HepG2 (cell line): Measurements from ENCODE around the gene URI1. TPM values are rescaled to one million over a fixed set of nuclear protein-coding genes. Genes with fewer than 3 reads are reported as not detected.

Source experiments
- ATAC-seq: fragments of 200-7000 bp; cut with Tn5 transposase; 3 replicates; pipeline ENCODE4 v1.9.1; 2020; ENCODE audit warnings: mild to moderate bottlenecking, moderate library complexity
- BruUV-seq: library from RNA; stranded (reverse); fragments of 400-500 nt; replicated peaks from 2 replicates; lab custom pipeline; 2021; lab: Mats Ljungman, UMichigan
- CTCF ChIA-PET: fragments of 300-600 bp; formaldehyde crosslinking; extraction: SDS; loops from one replicate; lab custom pipeline; 2021; ENCODE audit warnings: low total read pairs, inconsistent platforms, low intra/inter-chr PET ratio; lab: Yijun Ruan, JAX
- POLR2A ChIA-PET: fragments of 350-600 bp; sonication (Branson Sonifier 250); formaldehyde crosslinking; loops from one replicate; lab custom pipeline; 2020; ENCODE audit warnings: antibody characterized with exemption, inconsistent platforms; lab: Yijun Ruan, JAX
- DNase-seq: peaks from one replicate; pipeline ENCODE4 v3.0.0-alpha.2; 2015; ENCODE audit warnings: low spot score
- FAIRE-seq: peaks from 3 replicates; lab custom pipeline; 2011; peaks lifted over from hg19 to GRCh38; lab: Jason Lieb, UNC
- H2AFZ ChIP-seq: one replicate; pipeline ENCODE4 v1.6.1; 2011; ENCODE audit warnings: low read length, inconsistent platforms
- H3K27ac ChIP-seq: fragments of 300-600 bp; 3 replicates; pipeline ENCODE4 v1.8.0; 2011; ENCODE audit warnings: mixed run types, mild to moderate bottlenecking, mixed read lengths, low read length, inconsistent platforms; ENCODE audit not compliant: insufficient read depth; ENCODE audit errors: extremely low read length
- H3K27me3 ChIP-seq, 2 experiments: fragments of 200-600 bp in 1 of 2; 2 replicates in 1 of 2; 3 replicates in 1 of 2; pipeline versions ENCODE4 v1.6.0 to v1.8.0; 2011; ENCODE audit warnings: low read length in 2 of 2, mild to moderate bottlenecking in 2 of 2, moderate library complexity in 2 of 2, inconsistent platforms in 1 of 2; ENCODE audit not compliant: insufficient read depth in 2 of 2, control insufficient read depth in 1 of 2
- H3K36me3 ChIP-seq, 2 experiments: fragments of 200-600 bp in 1 of 2; replicated peaks in 1 of 2; 2 replicates in 1 of 2; 3 replicates in 1 of 2; pipeline versions ENCODE4 v1.5.1 to v1.8.0; 2011; ENCODE audit warnings: low read length in 2 of 2, inconsistent platforms in 1 of 2; ENCODE audit not compliant: insufficient read depth in 2 of 2, control insufficient read depth in 1 of 2
- H3K4me1 ChIP-seq: 2 replicates; pipeline ENCODE4 v1.5.1; 2012; ENCODE audit warnings: low read length, inconsistent platforms; ENCODE audit not compliant: insufficient read depth
- H3K4me2 ChIP-seq: 2 replicates; pipeline ENCODE4 v1.6.0; 2011; ENCODE audit warnings: low read depth, low read length, inconsistent platforms
- H3K4me3 ChIP-seq, 3 experiments: fragments of 200-600 bp in 1 of 3; sonication (generic), shearing (Covaris generic) in 1 of 3; replicated peaks in 1 of 3; 2 replicates each; pipeline ENCODE4 v1.5.1; 2011 to 2016; ENCODE audit warnings: low read length in 3 of 3, inconsistent platforms in 2 of 3, low read depth in 2 of 3, mild to moderate bottlenecking in 2 of 3, control low read depth in 1 of 3, mixed read lengths in 1 of 3; ENCODE audit not compliant: insufficient read depth in 1 of 3
- H3K79me2 ChIP-seq: one replicate; pipeline ENCODE4 v1.6.1; 2011; ENCODE audit warnings: low read length, inconsistent platforms; ENCODE audit not compliant: insufficient read depth
- H3K9ac ChIP-seq: 2 replicates; pipeline ENCODE4 v1.6.0; 2011; ENCODE audit warnings: mild to moderate bottlenecking, low read depth, low read length, inconsistent platforms; ENCODE audit not compliant: insufficient read depth
- H3K9me3 ChIP-seq: 2 replicates; pipeline ENCODE4 v1.5.1; 2012; ENCODE audit warnings: mild to moderate bottlenecking, low read length
- H4K20me1 ChIP-seq: 2 replicates; pipeline ENCODE4 v1.6.0; 2011; ENCODE audit warnings: inconsistent platforms, mild to moderate bottlenecking, low read length, moderate library complexity; ENCODE audit not compliant: insufficient read depth
- ADNP ChIP-seq: sonication (generic); formaldehyde crosslinking; IDR thresholded peaks from 2 replicates; pipeline ENCODE4 v1.4.0; 2020; ENCODE audit warnings: missing genetic modification reagents
- ARNT2 ChIP-seq: sonication (generic); formaldehyde crosslinking; IDR thresholded peaks from 2 replicates; pipeline ENCODE4 v1.8.0; 2022; ENCODE audit warnings: mild to moderate bottlenecking, low read depth, missing genetic modification reagents, moderate library complexity
- BHLHE40 ChIP-seq: IDR thresholded peaks from 2 replicates; pipeline ENCODE4 v1.6.1; 2011; ENCODE audit warnings: low read length, improper control_type of control experiment
- HOXA3 ChIP-seq: sonication (generic); formaldehyde crosslinking; IDR thresholded peaks from 2 replicates; pipeline ENCODE4 v1.5.0; 2020; ENCODE audit warnings: missing genetic modification reagents
- MLXIP ChIP-seq: sonication (generic); formaldehyde crosslinking; IDR thresholded peaks from 2 replicates; pipeline ENCODE4 v1.9.0; 2021; ENCODE audit warnings: missing genetic modification reagents, borderline replicate concordance
- MYC ChIP-seq: sonication (generic); formaldehyde crosslinking; IDR thresholded peaks from 2 replicates; pipeline ENCODE4 v1.9.0; 2021; ENCODE audit warnings: missing genetic modification reagents, borderline replicate concordance
- NFAT5 ChIP-seq: sonication (generic); formaldehyde crosslinking; IDR thresholded peaks from 2 replicates; pipeline ENCODE4 v1.4.0; 2020; ENCODE audit warnings: missing genetic modification reagents
- NONO ChIP-seq, 2 experiments: fragments of 450-650 bp in 1 of 2; sonication (generic) in 1 of 2; formaldehyde crosslinking in 1 of 2; IDR thresholded peaks in 1 of 2; conservative IDR thresholded peaks in 1 of 2; 2 replicates each; pipeline versions ENCODE4 v1.6.1 to v1.8.0; 2017 to 2022; ENCODE audit warnings: mild to moderate bottlenecking in 1 of 2, missing genetic modification reagents in 1 of 2, moderate library complexity in 1 of 2
- NR2F1 ChIP-seq, 2 experiments: fragments of 450-650 bp in 1 of 2; formaldehyde crosslinking in 1 of 2; IDR thresholded peaks; 2 replicates each; pipeline versions ENCODE4 v1.5.0 to v1.6.1; 2016 to 2020; ENCODE audit warnings: mild to moderate bottlenecking in 1 of 2, missing compliant biosample characterization in 1 of 2, missing genetic modification reagents in 1 of 2, moderate library complexity in 1 of 2
- RAD21 ChIP-seq: fragments of 450-650 bp; formaldehyde crosslinking; IDR thresholded peaks from 2 replicates; pipeline ENCODE4 v1.5.0; 2020; ENCODE audit warnings: mild to moderate bottlenecking
- REXO4 ChIP-seq: sonication (generic); formaldehyde crosslinking; IDR thresholded peaks from 2 replicates; pipeline ENCODE4 v1.8.0; 2022; ENCODE audit warnings: missing genetic modification reagents, mild to moderate bottlenecking, borderline replicate concordance
- RFX1 ChIP-seq: fragments of 450-650 bp; IDR thresholded peaks from 2 replicates; pipeline ENCODE4 v1.6.1; 2017
- ZNF20 ChIP-seq: sonication (generic); formaldehyde crosslinking; IDR thresholded peaks from 2 replicates; pipeline ENCODE4 v1.4.0; 2020; ENCODE audit warnings: mild to moderate bottlenecking, moderate library complexity, missing genetic modification reagents
- ZNF230 ChIP-seq: sonication (generic); formaldehyde crosslinking; IDR thresholded peaks from 2 replicates; pipeline ENCODE4 v1.4.0; 2020; ENCODE audit warnings: mild to moderate bottlenecking, missing genetic modification reagents
- ZNF615 ChIP-seq: sonication (generic); formaldehyde crosslinking; IDR thresholded peaks from 2 replicates; pipeline ENCODE4 v1.5.0; 2020; ENCODE audit warnings: mild to moderate bottlenecking, missing genetic modification reagents, borderline replicate concordance
- ZNF678 ChIP-seq: sonication (generic); formaldehyde crosslinking; IDR thresholded peaks from 2 replicates; pipeline ENCODE4 v1.4.0; 2020; ENCODE audit warnings: mild to moderate bottlenecking, missing genetic modification reagents
- ZNF772 ChIP-seq: sonication (generic); formaldehyde crosslinking; IDR thresholded peaks from 2 replicates; pipeline ENCODE4 v1.5.0; 2020; ENCODE audit warnings: mild to moderate bottlenecking, missing genetic modification reagents
- WGBS: methylation state at CpG from one replicate; pipeline ENCODE4 v1.1.6; 2017; ENCODE audit warnings: low lambda C conversion rate; 5-methylcytosine and 5-hydroxymethylcytosine counted together
- in situ Hi-C: cut with HindIII; loops from 2 replicates; pipeline ENCODE4 v1.10.0; 2017; ENCODE audit warnings: low pct_unique_long_range_greater_than_20kb; ENCODE audit not compliant: extremely low pct_ligation_motif_present
- intact Hi-C: fragments of 100-400 bp; cut with micrococcal nuclease; formaldehyde crosslinking; loops from one replicate; pipeline ENCODE4 v1.10.0; 2022; ENCODE audit not compliant: unreplicated experiment
- polyA plus RNA-seq, 8 experiments: library from polyadenylated mRNA; depleted of rRNA in 3 of 8; stranded (reverse) in 7 of 8; unstranded in 1 of 8; fragments of >200 nt; fragmentation: Illumina TruSeq in 4 of 8; extraction: Trizol in 4 of 8; gene quantifications; 2 replicates each; pipeline versions ENCODE4 v1.2.1 to v1.2.3, GENCODE V29; 2011 to 2016; ENCODE audit warnings: low read depth in 4 of 8, missing spikeins in 1 of 8, mixed read lengths in 1 of 8; ENCODE audit not compliant: insufficient read depth in 1 of 8
- total RNA-seq, 5 experiments: library from RNA; depleted of rRNA; stranded (reverse); fragments of >200 nt; fragmentation: Illumina TruSeq; extraction: Trizol; gene quantifications; 2 replicates each; pipeline ENCODE4 v1.2.3, GENCODE V29; 2016; ENCODE audit warnings: low read depth in 1 of 5

The URI1 gene
- total and polyA plus RNA-seq, 2 of the 13 experiments (the other 11 are each of a cell fraction or from before 2014, with no cell fraction given): 43.6 to 67.9 TPM

GRCh38 chr19:29971002-29971401, 29.0 kb downstream of the URI1 start:
- DNase-seq (no peak), ATAC-seq (no peak), FAIRE-seq (no peak)
- POLR2A ChIA-PET: no interaction called here
- peaks cover 18% of the 10 kb centered on the region for H4K20me1 ChIP-seq
- H2AFZ ChIP-seq: no peak overlapping the region
- no peak for TF ChIP-seq NR2F1 (CRISPR knock-in tag; IDR thresholded peaks at IDR 0.05)
- TF ChIP-seq BHLHE40: no peak
- no peak for TF ChIP-seq ARNT2 (CRISPR knock-in tag)
- no peak for TF ChIP-seq ZNF772 (CRISPR knock-in tag)
- TF ChIP-seq ZNF615 (CRISPR knock-in tag): no peak
- no peak for TF ChIP-seq RFX1
- no peak for TF ChIP-seq ZNF678 (CRISPR knock-in tag)
- TF ChIP-seq NONO (IDR thresholded peaks at IDR 0.05): no peak
- TF ChIP-seq NONO (CRISPR knock-in tag; conservative IDR thresholded peaks at IDR 0.05): no peak
- no peak for TF ChIP-seq ZNF230 (CRISPR knock-in tag)
- no peak for TF ChIP-seq ADNP (CRISPR knock-in tag)
- TF ChIP-seq MLXIP (CRISPR knock-in tag): no peak
- TF ChIP-seq RAD21 (CRISPR knock-in tag): no peak
- TF ChIP-seq MYC: no peak
- TF ChIP-seq NFAT5 (CRISPR knock-in tag): no peak
- no peak for TF ChIP-seq REXO4 (CRISPR knock-in tag)
- no peak for TF ChIP-seq HOXA3 (CRISPR knock-in tag)
- TF ChIP-seq ZNF20 (CRISPR knock-in tag): no peak
- TF ChIP-seq, all 625 proteins: peak for 0
- Histone ChIP-seq H3K4me3 (no peak overlapping the region), H3K4me2 (no peak overlapping the region), H3K79me2 (peaks cover 93% of the 10 kb centered on the region), H3K4me1 (peaks cover 15% of the 10 kb centered on the region; the same call in 1 of the 2 replicates), H3K36me3 (no peaks in the 10 kb centered on the region), H3K9ac (no peak overlapping the region), H3K27ac (no peak overlapping the region), H3K27me3 (no peaks in the 10 kb centered on the region), H3K9me3 (no peaks in the 10 kb centered on the region)
- 91% methylated on average over 2 of the region's 2 CpGs for WGBS
- in situ Hi-C loops (no loop called here), intact Hi-C loops (no loop called here)
- BruUV-seq: no TSS peak
- CTCF ChIA-PET: no interaction called here
